CD4-positive, alpha-beta T cell (primary cell): ENCODE results near the gene ADCY10. TPM values are rescaled to one million over a fixed set of nuclear protein-coding genes. Genes with fewer than 3 reads are reported as not detected.

Experiments used
- ATAC-seq: fragments of 200-7000 bp; cut with Tn5 transposase; one replicate; pipeline ENCODE4 v1.10.0; 2022; ENCODE audit warnings: mild to moderate bottlenecking; ENCODE audit not compliant: poor library complexity
- CTCF ChIA-PET: fragments of 350-600 bp; sonication (Branson Sonifier 250); formaldehyde crosslinking; loops from one replicate; lab custom pipeline; 2021; ENCODE audit warnings: antibody characterized with exemption, inconsistent platforms; lab: Charles Lee
- POLR2A ChIA-PET: fragments of 350-600 bp; sonication (Branson Sonifier 250); formaldehyde crosslinking; loops from one replicate; lab custom pipeline; 2021; ENCODE audit warnings: antibody characterized with exemption, inconsistent platforms; lab: Charles Lee
- DNase-seq, 14 experiments: peaks; one replicate each; pipeline ENCODE4 v3.0.0-alpha.2; 2013 to 2020; ENCODE audit warnings: mixed read lengths in 2 of 14
- H3K27ac ChIP-seq, 2 donors: one replicate each; pipeline versions ENCODE4 v1.5.1 to v1.7.0; 2013; ENCODE audit warnings: low read length in 2 of 2, low read depth in 1 of 2, mild to moderate bottlenecking in 1 of 2
- H3K27me3 ChIP-seq, 2 experiments: 1 replicate in 1 of 2; 2 replicates in 1 of 2; pipeline versions ENCODE4 v1.6.1 to v1.7.0; 2013; ENCODE audit warnings: low read length in 2 of 2, control low read depth in 1 of 2, mild to moderate bottlenecking in 1 of 2, moderate library complexity in 1 of 2; ENCODE audit not compliant: insufficient read depth in 2 of 2, control insufficient read depth in 1 of 2
- H3K36me3 ChIP-seq: one replicate; pipeline ENCODE4 v1.6.1; 2013; ENCODE audit warnings: low read length, control low read depth; ENCODE audit not compliant: insufficient read depth
- H3K4me1 ChIP-seq: one replicate; pipeline ENCODE4 v1.6.1; 2013; ENCODE audit warnings: low read length, control low read depth; ENCODE audit not compliant: insufficient read depth
- H3K4me3 ChIP-seq: one replicate; pipeline ENCODE4 v1.5.1; 2013; ENCODE audit warnings: mild to moderate bottlenecking, low read length, moderate library complexity
- H3K9me3 ChIP-seq, 2 experiments: 1 replicate in 1 of 2; 2 replicates in 1 of 2; pipeline versions ENCODE4 v1.6.1 to v1.7.0; 2013; ENCODE audit warnings: low read length in 2 of 2, mild to moderate bottlenecking in 2 of 2, control low read depth in 1 of 2, moderate library complexity in 1 of 2; ENCODE audit not compliant: control insufficient read depth in 1 of 2, insufficient read depth in 1 of 2
- H3K27ac Mint-ChIP-seq: one replicate; pipeline ENCODE4 v1.8.0; 2020; ENCODE audit warnings: mixed read lengths
- H3K27me3 Mint-ChIP-seq: one replicate; pipeline ENCODE4 v1.8.0; 2021; ENCODE audit warnings: mixed read lengths
- H3K36me3 Mint-ChIP-seq: one replicate; pipeline ENCODE4 v1.8.0; 2021; ENCODE audit warnings: low read depth, mixed read lengths
- H3K4me1 Mint-ChIP-seq: one replicate; pipeline ENCODE4 v1.8.0; 2021; ENCODE audit warnings: low read depth, mixed read lengths
- H3K4me3 Mint-ChIP-seq: one replicate; pipeline ENCODE4 v1.8.0; 2020; ENCODE audit warnings: mild to moderate bottlenecking, mixed read lengths
- H3K9me3 Mint-ChIP-seq: one replicate; pipeline ENCODE4 v1.8.0; 2020; ENCODE audit warnings: mixed read lengths
- intact Hi-C, 2 experiments: fragments of 100-400 bp; cut with DNase I in 1 of 2; cut with micrococcal nuclease in 1 of 2; formaldehyde crosslinking; loops; one replicate each; pipeline versions ENCODE4 v1.15.1 to v1.9.0; 2023 to 2025; cut with DNase I, micrococcal nuclease
- total RNA-seq, 174 experiments: library from RNA in 2 of 174; stranded (reverse) in 2 of 174; gene quantifications; one replicate each; pipeline ENCODE4 v1.2.3 and lab custom pipeline; 2021 to 2026
- TF ChIP-seq, protein P1 (sequence below): fragments of 200-600 bp; IDR thresholded peaks from one replicate; pipeline ENCODE4 v1.8.0; 2022; ENCODE audit warnings: antibody characterized with exemption, mild to moderate bottlenecking

The ADCY10 gene
- total RNA-seq, 2 experiments from 2014 or later, result 0.11 to 0.52 TPM

DNA sequence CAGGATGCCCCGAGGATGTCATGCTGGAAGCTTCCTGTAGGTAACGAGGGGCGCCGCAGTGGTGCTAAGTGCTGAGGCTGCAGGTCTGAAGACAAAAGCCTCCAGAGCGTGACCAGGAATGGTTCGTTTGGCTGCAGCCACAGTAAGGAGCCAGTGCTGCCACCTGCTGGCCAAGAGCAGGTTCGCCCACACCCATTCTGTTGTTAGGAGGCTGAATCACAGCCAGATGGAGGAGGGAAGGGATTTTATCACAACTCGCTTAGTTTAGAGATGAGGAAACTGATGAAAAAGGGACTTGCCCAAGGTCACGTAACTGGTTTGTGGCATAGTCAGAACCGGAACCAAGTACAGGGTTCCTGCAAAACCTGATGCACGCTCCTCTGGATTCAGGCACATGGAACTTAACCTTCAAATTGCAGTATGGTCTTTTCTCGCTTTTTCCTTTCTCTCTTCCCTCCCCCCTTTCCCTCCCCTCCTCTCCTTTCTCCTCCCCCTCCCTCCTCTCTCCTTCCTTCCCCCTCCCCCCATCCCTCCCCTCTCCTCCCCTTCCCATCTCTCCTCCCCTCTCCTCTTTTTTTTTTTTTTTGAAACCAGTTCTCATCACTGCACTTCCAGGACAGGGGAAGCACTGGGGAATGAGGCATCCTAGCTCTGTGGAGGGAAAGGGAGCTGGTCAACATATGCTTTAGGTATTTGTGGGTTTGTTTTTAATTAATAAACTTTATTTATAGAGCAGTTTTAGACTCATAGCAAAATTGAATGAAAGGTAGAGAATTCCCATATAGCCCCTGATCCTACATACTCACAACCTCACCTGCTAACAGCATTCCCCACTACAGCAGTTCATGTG is 110.4 kb downstream of the ADCY10 start:
- ATAC-seq, result peak; percentile 79
- ChIA-PET POLR2A (no interaction called here), CTCF (no interaction called here)
- Histone ChIP-seq H3K4me1 (peaks cover 21% of the 10 kb centered on the region), H3K4me3 (no peak overlapping the region), H3K27ac (no peak overlapping the region), H3K36me3 (no peaks in the 10 kb centered on the region), H3K9me3 (no peaks in the 10 kb centered on the region), H3K27me3 (no peaks in the 10 kb centered on the region)
- peaks cover 30% of the 10 kb centered on the region for H3K4me1 Mint-ChIP-seq
- peak overlapping the region; percentile 60 for H3K4me3 Mint-ChIP-seq
- peak; percentile 70 to 93 (median 78) for DNase-seq
- TF ChIP-seq, protein P1, sequence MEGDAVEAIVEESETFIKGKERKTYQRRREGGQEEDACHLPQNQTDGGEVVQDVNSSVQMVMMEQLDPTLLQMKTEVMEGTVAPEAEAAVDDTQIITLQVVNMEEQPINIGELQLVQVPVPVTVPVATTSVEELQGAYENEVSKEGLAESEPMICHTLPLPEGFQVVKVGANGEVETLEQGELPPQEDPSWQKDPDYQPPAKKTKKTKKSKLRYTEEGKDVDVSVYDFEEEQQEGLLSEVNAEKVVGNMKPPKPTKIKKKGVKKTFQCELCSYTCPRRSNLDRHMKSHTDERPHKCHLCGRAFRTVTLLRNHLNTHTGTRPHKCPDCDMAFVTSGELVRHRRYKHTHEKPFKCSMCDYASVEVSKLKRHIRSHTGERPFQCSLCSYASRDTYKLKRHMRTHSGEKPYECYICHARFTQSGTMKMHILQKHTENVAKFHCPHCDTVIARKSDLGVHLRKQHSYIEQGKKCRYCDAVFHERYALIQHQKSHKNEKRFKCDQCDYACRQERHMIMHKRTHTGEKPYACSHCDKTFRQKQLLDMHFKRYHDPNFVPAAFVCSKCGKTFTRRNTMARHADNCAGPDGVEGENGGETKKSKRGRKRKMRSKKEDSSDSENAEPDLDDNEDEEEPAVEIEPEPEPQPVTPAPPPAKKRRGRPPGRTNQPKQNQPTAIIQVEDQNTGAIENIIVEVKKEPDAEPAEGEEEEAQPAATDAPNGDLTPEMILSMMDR, result peak; percentile 95
- intact Hi-C loops, result loop anchor here in 1 of 2 experiments (2.0 to 5.0 kb wide), 2 partner anchors 86 to 205 kb away; no protein-coding TSS in a partner anchor
- H3K27ac Mint-ChIP-seq, result no peak overlapping the region
- no peaks in the 10 kb centered on the region for H3K36me3 Mint-ChIP-seq
- H3K9me3 Mint-ChIP-seq, result no peaks in the 10 kb centered on the region
- no peaks in the 10 kb centered on the region for H3K27me3 Mint-ChIP-seq

- H3K9me3 Mint-ChIP-seq, result no peaks in the 10 kb centered on the region
- ATAC-seq (no peak), DNase-seq (no peak)
- CTCF ChIA-PET, result no interaction called here
- no peak overlapping the region for H3K27ac Mint-ChIP-seq
- H3K4me1 ChIP-seq, result peaks cover 21% of the 10 kb centered on the region
- H3K36me3 Mint-ChIP-seq, result no peaks in the 10 kb centered on the region
- intact Hi-C loops, result loop anchor here in 1 of 2 experiments (2.0 to 5.0 kb wide), 2 partner anchors 85 to 203 kb away; no protein-coding TSS in a partner anchor
- H3K4me3 ChIP-seq, result no peak overlapping the region
- no peak overlapping the region for H3K27ac ChIP-seq
- peaks cover 30% of the 10 kb centered on the region for H3K4me1 Mint-ChIP-seq
- TF ChIP-seq, protein P1, result no peak
- no peak overlapping the region for H3K4me3 Mint-ChIP-seq
- H3K36me3 ChIP-seq, result no peaks in the 10 kb centered on the region
- H3K9me3 ChIP-seq, result no peaks in the 10 kb centered on the region
- POLR2A ChIA-PET, result no interaction called here
- no peaks in the 10 kb centered on the region for H3K27me3 Mint-ChIP-seq
- no peaks in the 10 kb centered on the region for H3K27me3 ChIP-seq
Measured at GRCh38 chr1:167802235-167802634, 111.7 kb downstream of the ADCY10 start.

DNA sequence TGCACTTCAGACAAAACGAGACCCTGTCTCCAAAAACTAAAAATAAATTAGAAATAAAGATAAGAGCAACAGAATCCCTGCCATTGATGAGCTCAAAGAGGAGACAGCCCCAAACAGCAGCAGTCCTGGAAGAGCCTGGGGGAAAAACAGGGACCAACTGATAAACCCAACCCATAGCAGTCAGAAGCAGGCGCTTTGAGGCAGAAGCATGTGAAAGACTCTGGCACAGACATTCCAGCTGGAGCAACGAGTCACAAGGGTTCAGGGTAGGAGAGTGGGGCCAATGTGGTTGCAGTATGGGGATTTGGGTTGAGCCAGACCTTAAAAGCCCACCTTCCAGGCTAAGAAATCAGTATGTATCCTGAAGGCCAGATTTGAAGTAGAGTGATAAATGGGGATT is 113.7 kb downstream of the ADCY10 start:
- no peaks in the 10 kb centered on the region for H3K27me3 ChIP-seq
- Mint-ChIP-seq H3K9me3 (no peaks in the 10 kb centered on the region), H3K27me3 (no peaks in the 10 kb centered on the region), H3K36me3 (no peaks in the 10 kb centered on the region), H3K4me3 (no peak overlapping the region), H3K27ac (no peak overlapping the region), H3K4me1 (peaks cover 26% of the 10 kb centered on the region)
- H3K27ac ChIP-seq, result no peak overlapping the region
- no peaks in the 10 kb centered on the region for H3K36me3 ChIP-seq
- ChIA-PET CTCF (no interaction called here), POLR2A (no interaction called here)
- ATAC-seq, result no peak
- intact Hi-C loops, result loop anchor here in 1 of 2 experiments (5.0 kb wide), 1 partner anchor 83 kb away; no protein-coding TSS in a partner anchor
- peaks cover 14% of the 10 kb centered on the region for H3K4me1 ChIP-seq
- no peak for DNase-seq
- no peaks in the 10 kb centered on the region for H3K9me3 ChIP-seq
- TF ChIP-seq, protein P1, result no peak
- no peak overlapping the region for H3K4me3 ChIP-seq
